K562 (cell line): ENCODE results near the gene RPL22. TPM values are rescaled to one million over a fixed set of nuclear protein-coding genes. Genes with fewer than 3 reads are reported as not detected.

Experiments used
- CREB3 ChIP-seq: fragments of 450-650 bp; conservative IDR thresholded peaks from 2 replicates; pipeline ENCODE4 v1.6.1; 2016; ENCODE audit warnings: missing genetic modification characterization, low read depth, mild to moderate bottlenecking, missing compliant biosample characterization, moderate library complexity
- CXXC5 ChIP-seq: fragments of 250-450 bp; sonication (Bioruptor Pico); IDR thresholded peaks from 2 replicates; pipeline ENCODE4 v1.8.0; 2022; ENCODE audit warnings: inconsistent platforms, mild to moderate bottlenecking, moderate library complexity
- E2F4 ChIP-seq: sonication (generic); formaldehyde crosslinking; IDR thresholded peaks from 2 replicates; pipeline ENCODE4 v1.8.0; 2022; ENCODE audit warnings: mild to moderate bottlenecking, low read depth, missing genetic modification reagents
- GABPA ChIP-seq: fragments of 200-800 bp; sonication (Bioruptor generic); conservative IDR thresholded peaks from 2 replicates; pipeline ENCODE4 v1.6.1; 2016; ENCODE audit warnings: low read depth, missing genetic modification characterization, missing compliant biosample characterization
- HDAC2 ChIP-seq: fragments of 450-650 bp; IDR thresholded peaks from 2 replicates; pipeline ENCODE4 v1.6.1; 2016; ENCODE audit warnings: mild to moderate bottlenecking
- HNRNPL ChIP-seq: fragments of 200-400 bp; formaldehyde crosslinking; IDR thresholded peaks from 2 replicates; pipeline ENCODE4 v1.6.1; 2017; ENCODE audit warnings: low read depth, mild to moderate bottlenecking, low read length
- MAFK ChIP-seq: IDR thresholded peaks from 2 replicates; pipeline ENCODE4 v1.6.1; 2011; ENCODE audit warnings: low read length, improper control_type of control experiment
- SOX6 ChIP-seq: fragments of 450-650 bp; IDR thresholded peaks from 2 replicates; pipeline ENCODE4 v1.6.1; 2014; ENCODE audit warnings: mild to moderate bottlenecking
- TAL1 ChIP-seq: fragments of 450-650 bp; IDR thresholded peaks from 2 replicates; pipeline ENCODE4 v1.6.1; 2016; ENCODE audit warnings: mild to moderate bottlenecking
- THRA ChIP-seq: fragments of 450-650 bp; IDR thresholded peaks from 2 replicates; pipeline ENCODE4 v1.6.1; 2017; ENCODE audit warnings: mild to moderate bottlenecking, moderate library complexity
- XRCC4 ChIP-seq: IDR thresholded peaks from one replicate; pipeline ENCODE4 v1.6.1; 2011; ENCODE audit not compliant: insufficient read depth, insufficient read length; ENCODE audit errors: extremely low read depth
- YBX1 ChIP-seq: fragments of 450-650 bp; IDR thresholded peaks from 2 replicates; pipeline ENCODE4 v1.7.1; 2016; ENCODE audit warnings: mild to moderate bottlenecking
- ZBTB9 ChIP-seq: fragments of 450-650 bp; formaldehyde crosslinking; IDR thresholded peaks from 2 replicates; pipeline ENCODE4 v1.4.0; 2020; ENCODE audit warnings: mild to moderate bottlenecking, moderate library complexity
- ZNF3 ChIP-seq: fragments of 250-450 bp; sonication (Bioruptor Pico); IDR thresholded peaks from 2 replicates; pipeline ENCODE4 v1.5.0; 2021; ENCODE audit warnings: mild to moderate bottlenecking, moderate library complexity
- ZNF717 ChIP-seq: fragments of 250-450 bp; sonication (Bioruptor Pico); IDR thresholded peaks from 2 replicates; pipeline ENCODE4 v1.5.0; 2021
- polyA plus RNA-seq, 8 experiments: library from polyadenylated mRNA; depleted of rRNA in 4 of 8; stranded (reverse) in 5 of 8; unstranded in 3 of 8; fragments of >200 nt; fragmentation: Nextera tagmentation in 2 of 8; fragmentation: Illumina TruSeq in 1 of 8; extraction: Ambion mirVana in 2 of 8; extraction: Trizol in 1 of 8; gene quantifications; 2 replicates each; pipeline versions ENCODE4 v1.2.1 to v1.2.3, GENCODE V29; 2011 to 2014; ENCODE audit warnings: inconsistent platforms in 1 of 8, missing spikeins in 1 of 8
- total RNA-seq, 7 experiments: library from RNA; depleted of rRNA in 6 of 7; stranded (reverse); fragments of >200 nt in 6 of 7; fragmentation: Illumina TruSeq in 2 of 7; extraction: Trizol in 2 of 7; gene quantifications; 2 replicates each; pipeline versions ENCODE4 v1.2.1 to v1.2.3, GENCODE V29; 2011 to 2021; ENCODE audit warnings: low replicate concordance in 1 of 7
- TF ChIP-seq, protein P1 (sequence below), 2 experiments: fragments of 450-650 bp; IDR thresholded peaks; 2 replicates each; pipeline ENCODE4 v1.6.1; 2016
- TF ChIP-seq, protein P2 (sequence below): fragments of 450-650 bp; IDR thresholded peaks from 2 replicates; pipeline ENCODE4 v1.6.1; 2016

The RPL22 gene
- total and polyA plus RNA-seq, 9 of the 15 experiments (the other 6 are each of a cell fraction or from before 2014, with no cell fraction given) = 467 to 1,165 (median 607) TPM

DNA sequence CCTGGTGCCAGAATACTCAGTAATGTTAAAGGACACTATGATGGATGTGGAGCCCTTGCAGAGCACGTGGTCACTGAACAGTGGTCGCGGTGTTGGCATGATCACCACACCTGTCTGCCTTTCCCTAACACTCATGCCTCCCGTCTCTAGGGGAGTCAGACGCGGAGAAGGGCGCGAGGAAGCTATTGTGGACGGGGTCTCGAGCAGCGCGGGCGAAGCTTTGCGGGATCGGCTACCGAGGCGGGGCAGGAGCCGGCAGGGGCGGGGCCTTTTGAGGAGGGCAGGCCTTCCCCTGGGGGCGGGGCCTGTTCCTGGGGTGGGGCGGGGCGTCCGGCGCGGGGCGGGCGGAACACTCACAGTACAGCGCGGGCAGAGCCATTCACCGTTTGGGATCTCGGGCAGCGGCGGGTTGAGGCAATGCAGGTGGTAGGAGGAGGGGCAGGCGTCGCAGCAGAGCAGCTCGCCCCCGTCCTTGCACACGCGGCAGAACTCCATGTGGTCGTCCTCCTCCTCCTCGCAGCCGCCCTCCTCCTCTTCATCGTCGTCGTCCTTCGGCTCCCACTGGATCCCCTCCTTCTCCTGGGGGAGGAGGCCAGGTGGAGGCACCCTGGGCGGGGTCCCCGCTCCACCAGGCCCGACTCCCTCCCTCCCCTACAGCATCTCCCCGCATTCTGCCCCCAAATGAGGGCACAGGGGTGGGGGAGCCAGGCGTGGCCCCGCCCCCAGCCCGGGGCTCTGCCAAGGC is 50.7 kb downstream of the RPL22 start (continued):
- TF ChIP-seq ZBTB9 (CRISPR knock-in tag) (no peak), E2F4 (0 out of 2 replicates have a peak, but pooled peaks have one; percentile 62), MAFK (no peak), SOX6 (no peak), CXXC5 (CRISPR knock-in tag) (no peak), THRA (no peak), HNRNPL (no peak), CREB3 (tag) (no peak), TAL1 (no peak), HDAC2 (no peak), XRCC4 (no peak), ZNF3 (CRISPR knock-in tag) (no peak), YBX1 (no peak), ZNF717 (CRISPR knock-in tag) (no peak), GABPA (tag) (no peak)
- TF ChIP-seq, protein P1, sequence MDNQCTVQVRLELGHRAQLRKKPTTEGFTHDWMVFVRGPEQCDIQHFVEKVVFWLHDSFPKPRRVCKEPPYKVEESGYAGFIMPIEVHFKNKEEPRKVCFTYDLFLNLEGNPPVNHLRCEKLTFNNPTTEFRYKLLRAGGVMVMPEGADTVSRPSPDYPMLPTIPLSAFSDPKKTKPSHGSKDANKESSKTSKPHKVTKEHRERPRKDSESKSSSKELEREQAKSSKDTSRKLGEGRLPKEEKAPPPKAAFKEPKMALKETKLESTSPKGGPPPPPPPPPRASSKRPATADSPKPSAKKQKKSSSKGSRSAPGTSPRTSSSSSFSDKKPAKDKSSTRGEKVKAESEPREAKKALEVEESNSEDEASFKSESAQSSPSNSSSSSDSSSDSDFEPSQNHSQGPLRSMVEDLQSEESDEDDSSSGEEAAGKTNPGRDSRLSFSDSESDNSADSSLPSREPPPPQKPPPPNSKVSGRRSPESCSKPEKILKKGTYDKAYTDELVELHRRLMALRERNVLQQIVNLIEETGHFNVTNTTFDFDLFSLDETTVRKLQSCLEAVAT (IDR thresholded peaks at IDR 0.05) = no peak
- TF ChIP-seq, protein P2, sequence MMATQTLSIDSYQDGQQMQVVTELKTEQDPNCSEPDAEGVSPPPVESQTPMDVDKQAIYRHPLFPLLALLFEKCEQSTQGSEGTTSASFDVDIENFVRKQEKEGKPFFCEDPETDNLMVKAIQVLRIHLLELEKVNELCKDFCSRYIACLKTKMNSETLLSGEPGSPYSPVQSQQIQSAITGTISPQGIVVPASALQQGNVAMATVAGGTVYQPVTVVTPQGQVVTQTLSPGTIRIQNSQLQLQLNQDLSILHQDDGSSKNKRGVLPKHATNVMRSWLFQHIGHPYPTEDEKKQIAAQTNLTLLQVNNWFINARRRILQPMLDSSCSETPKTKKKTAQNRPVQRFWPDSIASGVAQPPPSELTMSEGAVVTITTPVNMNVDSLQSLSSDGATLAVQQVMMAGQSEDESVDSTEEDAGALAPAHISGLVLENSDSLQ = peak; percentile 13; the same call in 1 of the 2 replicates
